Measurements from ENCODE around the gene CBX4.

- no peak for TF ChIP-seq YEATS2 (CRISPR knock-in tag; IDR thresholded peaks at IDR 0.05; ENCODE audit: borderline replicate concordance)
- TF ChIP-seq KLF13 (CRISPR knock-in tag; IDR thresholded peaks at IDR 0.05), result no peak
- TF ChIP-seq PHB2 (IDR thresholded peaks at IDR 0.05; ENCODE audit: partially characterized antibody), result no peak
- TF ChIP-seq MYC (CRISPR knock-in tag; IDR thresholded peaks at IDR 0.05; ENCODE audit: borderline replicate concordance), result peak; percentile 28; the same call in 1 of the 2 replicates
- TF ChIP-seq ZNF280B (CRISPR knock-in tag; IDR thresholded peaks at IDR 0.05; ENCODE audit: borderline replicate concordance), result no peak
- no peak for TF ChIP-seq SP1 (IDR thresholded peaks at IDR 0.05)
- no peak for TF ChIP-seq SP1 (CRISPR knock-in tag; IDR thresholded peaks at IDR 0.05)
- TF ChIP-seq ZNF713 (CRISPR knock-in tag; IDR thresholded peaks at IDR 0.05), result no peak
- no peak for TF ChIP-seq KDM1A (CRISPR knock-in tag; IDR thresholded peaks at IDR 0.05)
These were observed 49.1 kb downstream of the CBX4 start for GRCh38 chr17:79789943-79790804.
